ENCODE measurements around the gene COPS8.

The COPS8 gene

GRCh38 chr2:237085248-237086221, at the start of gene COPS8:
TSS of gene COPS8 (plus strand) at chr2:237085889. CDS start at chr2:237085965, 76 bp downstream.
- FAIRE-seq, result peak; percentile 94

- no peak for FAIRE-seq
These were observed 46.2 kb upstream of the COPS8 start for GRCh38 chr2:237039301-237040031.

DNA sequence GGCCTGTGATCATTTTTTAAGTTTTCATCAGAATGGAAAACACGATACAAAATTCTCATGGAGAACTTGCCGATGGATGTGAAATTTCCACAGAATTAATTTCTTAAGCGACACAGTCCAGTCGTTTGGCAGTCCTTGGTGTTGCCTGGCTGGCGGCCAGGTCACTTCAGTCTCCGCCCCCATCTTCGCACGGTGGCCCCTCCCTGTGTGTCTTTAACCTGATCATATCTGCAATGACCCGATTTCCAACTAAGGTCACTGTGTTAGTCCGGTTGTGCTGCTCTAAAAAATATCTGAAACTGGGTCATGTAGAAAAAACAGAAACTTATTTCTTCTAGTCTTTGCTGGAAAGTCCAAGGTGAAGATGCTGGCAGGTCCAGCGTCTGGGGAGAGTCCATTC, 44.5 kb upstream of the COPS8 start:
- no peak for FAIRE-seq

GRCh38 chr2:237042101-237042500, 43.6 kb upstream of the COPS8 start:
- no peak for FAIRE-seq

- no peak for FAIRE-seq
These were observed 41.8 kb upstream of the COPS8 start for GRCh38 chr2:237043866-237044265.

- no peak for FAIRE-seq
These were observed 41.4 kb upstream of the COPS8 start for GRCh38 chr2:237044281-237044680.

GRCh38 chr2:237045449-237045848, 40.2 kb upstream of the COPS8 start:
- no peak for FAIRE-seq

DNA sequence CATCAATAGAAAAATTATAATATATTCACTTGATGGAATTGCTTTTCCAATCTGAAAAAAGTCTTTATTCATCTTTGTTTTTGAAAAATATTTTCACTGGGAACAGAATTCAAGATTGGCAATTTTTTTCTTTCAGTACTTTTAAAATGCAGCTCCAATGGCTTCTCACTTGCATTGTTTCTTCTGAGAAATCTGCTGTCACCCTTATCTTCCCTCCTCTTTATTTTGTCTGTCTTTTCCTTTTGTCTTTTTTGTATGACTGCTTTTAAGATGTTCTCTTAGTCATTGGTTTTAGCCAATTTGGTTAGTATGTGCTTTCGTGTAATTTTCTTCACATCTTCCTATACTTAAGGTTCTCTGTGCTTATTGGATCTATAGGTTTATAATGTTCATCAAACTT, 37.1 kb upstream of the COPS8 start:
- FAIRE-seq, result no peak

- no peak for FAIRE-seq
These were observed 33.8 kb upstream of the COPS8 start for GRCh38 chr2:237051861-237052260.

DNA sequence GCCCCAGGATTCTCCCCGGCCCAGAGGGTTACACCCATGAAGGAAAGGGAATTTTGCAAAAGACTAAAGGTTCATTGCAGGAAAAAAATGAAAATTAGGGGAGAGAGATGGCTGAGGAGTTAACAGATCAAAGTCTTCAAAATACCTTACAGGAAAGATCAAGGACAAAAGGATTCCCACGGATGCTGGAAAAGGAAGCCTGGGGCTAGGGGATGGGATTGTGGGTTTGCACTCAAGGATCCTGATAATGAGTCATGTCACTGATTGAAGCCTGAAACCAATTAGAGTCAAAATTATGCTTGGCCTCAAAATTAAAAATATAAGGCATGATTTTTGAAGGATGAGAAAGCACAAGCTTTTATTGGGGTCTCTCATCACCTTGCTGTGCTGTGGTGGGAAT, 32.6 kb upstream of the COPS8 start:
- FAIRE-seq, result no peak

- FAIRE-seq, result no peak
These were observed 30.1 kb upstream of the COPS8 start for GRCh38 chr2:237055386-237056100.

GRCh38 chr2:237056287-237056875, 29.3 kb upstream of the COPS8 start:
- FAIRE-seq, result no peak

DNA sequence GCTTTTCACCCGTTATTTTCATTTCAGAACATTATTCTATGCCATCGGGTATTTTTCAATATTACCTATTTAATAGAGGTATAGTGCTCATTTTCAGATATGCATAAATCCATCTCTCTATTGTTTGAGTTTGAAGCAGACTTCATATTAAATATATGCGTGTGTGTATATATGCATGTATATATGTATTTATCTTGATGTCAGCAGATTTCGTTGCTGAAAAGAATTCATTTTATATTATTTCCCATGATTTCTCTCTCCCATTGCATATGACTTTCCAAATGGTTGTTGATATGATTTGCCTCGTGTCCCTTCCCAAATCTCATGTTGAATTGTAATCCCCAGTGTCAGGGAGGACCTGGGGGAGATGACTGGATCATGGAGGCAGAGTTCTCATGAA, 28.6 kb upstream of the COPS8 start:
- FAIRE-seq, result no peak

DNA sequence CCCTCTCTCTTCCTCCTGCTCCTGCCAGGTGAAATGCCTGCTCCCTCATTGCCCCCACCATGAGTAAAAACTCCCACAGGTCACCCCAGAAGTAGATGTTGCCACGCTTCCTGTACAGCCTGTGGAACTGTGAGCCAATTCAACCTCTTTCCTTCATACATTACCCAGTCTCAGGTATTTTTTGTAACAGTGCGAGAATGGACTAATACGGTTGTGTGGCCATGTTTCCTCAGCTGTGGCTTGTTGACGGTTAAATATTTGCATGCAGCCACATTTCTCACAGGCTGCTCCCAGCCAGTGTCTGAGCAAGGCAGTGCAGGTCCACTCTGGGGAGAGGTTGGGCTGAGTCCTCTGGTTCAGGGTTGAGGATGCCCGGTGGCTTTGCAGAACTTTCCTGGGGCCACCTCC, 27.8 kb upstream of the COPS8 start:
- no peak for FAIRE-seq

- no peak for FAIRE-seq
These were observed 27.3 kb upstream of the COPS8 start for GRCh38 chr2:237058423-237058822.

DNA sequence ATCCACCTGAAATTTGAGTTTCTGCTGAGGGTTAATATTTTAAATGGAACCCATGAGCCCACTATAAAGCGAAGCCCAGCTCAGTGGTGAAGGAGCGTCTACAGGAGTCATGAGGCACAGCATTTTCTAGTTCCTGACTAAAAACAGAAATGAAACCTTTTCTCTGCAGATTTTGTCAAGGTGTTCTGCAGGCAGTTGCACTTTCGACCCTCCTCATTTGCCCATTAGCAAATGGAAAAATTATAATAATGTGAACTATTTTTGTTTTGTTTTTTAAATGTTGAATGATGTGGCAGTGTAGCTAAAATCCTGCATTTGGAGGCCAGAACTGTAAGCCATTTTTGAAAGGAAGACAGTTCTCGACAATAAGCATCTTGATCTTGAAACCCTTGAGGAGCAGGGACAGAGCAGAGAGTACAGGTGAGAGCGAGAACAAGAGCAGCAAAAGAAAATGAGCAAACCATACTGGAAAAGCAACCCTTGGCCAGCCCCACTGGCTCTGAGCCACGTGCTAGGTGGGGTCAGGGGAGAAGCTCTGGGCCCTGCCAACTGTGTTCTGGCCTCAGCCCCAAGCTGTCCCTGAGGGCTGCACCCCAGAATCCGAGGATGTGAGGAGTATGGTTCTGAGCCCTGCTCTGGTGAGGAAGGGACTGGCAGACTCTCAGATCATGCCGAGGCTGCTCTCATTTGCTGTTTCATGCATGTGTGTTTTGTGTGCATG, 26.4 kb upstream of the COPS8 start:
- no peak for FAIRE-seq

DNA sequence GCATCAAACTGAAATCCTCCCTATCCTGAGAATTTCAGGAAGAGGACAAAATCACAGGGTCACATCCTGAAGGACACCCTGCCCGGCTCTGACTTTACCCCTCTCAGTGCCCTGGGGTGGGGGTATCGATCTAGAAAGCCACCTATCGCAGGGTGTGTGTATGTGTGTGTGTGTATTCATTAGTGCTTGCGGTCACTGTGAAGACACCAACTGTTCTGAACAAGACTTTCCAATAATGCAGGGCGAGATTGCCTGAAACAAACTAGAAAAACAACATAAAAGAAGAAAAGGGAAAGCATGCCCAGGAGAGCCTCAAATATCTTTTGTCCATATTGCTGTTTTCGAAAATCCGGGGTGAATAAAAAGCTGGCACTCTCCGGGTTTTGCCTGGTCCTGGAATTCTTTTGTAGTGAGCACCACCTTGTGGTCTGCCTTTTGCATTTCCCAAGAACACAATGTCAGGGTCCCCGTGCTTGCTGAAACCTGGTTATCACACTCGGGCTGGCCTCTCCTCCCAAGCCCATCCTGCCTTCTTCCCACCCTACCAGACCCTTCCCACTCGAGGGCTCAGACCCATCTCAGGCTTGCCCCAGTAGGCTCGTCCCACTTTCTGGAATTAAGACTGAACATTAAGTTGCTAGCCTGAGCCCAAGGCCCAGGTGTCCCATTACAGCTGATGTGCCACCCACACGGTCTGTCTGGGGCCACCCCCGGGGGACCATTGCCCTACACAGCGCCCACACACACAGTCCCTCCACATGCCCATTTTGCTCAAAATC, 25.0 kb upstream of the COPS8 start:
- no peak for FAIRE-seq

GRCh38 chr2:237061356-237061755, 24.3 kb upstream of the COPS8 start:
- no peak for FAIRE-seq

- no peak for FAIRE-seq
These were observed 23.1 kb upstream of the COPS8 start for GRCh38 chr2:237062585-237062984.

- no peak for FAIRE-seq
These were observed 21.3 kb upstream of the COPS8 start for GRCh38 chr2:237064203-237065070.

Measured in endometrium (tissue), 2 donors.